Limb (tissue), 2 donors: ENCODE results near the gene RNGTT.
"Not testable (repeated sequence)": the region's sequence is repeated elsewhere in the genome, so short reads cannot be mapped to it uniquely, and the experiment has no call there.

Source experiments
- DNase-seq, 2 donors: peaks; one replicate each; pipeline ENCODE4 v3.0.0-alpha.2; 2016; ENCODE audit errors: extremely low spot score in 2 of 2

Gene RNGTT

DNA sequence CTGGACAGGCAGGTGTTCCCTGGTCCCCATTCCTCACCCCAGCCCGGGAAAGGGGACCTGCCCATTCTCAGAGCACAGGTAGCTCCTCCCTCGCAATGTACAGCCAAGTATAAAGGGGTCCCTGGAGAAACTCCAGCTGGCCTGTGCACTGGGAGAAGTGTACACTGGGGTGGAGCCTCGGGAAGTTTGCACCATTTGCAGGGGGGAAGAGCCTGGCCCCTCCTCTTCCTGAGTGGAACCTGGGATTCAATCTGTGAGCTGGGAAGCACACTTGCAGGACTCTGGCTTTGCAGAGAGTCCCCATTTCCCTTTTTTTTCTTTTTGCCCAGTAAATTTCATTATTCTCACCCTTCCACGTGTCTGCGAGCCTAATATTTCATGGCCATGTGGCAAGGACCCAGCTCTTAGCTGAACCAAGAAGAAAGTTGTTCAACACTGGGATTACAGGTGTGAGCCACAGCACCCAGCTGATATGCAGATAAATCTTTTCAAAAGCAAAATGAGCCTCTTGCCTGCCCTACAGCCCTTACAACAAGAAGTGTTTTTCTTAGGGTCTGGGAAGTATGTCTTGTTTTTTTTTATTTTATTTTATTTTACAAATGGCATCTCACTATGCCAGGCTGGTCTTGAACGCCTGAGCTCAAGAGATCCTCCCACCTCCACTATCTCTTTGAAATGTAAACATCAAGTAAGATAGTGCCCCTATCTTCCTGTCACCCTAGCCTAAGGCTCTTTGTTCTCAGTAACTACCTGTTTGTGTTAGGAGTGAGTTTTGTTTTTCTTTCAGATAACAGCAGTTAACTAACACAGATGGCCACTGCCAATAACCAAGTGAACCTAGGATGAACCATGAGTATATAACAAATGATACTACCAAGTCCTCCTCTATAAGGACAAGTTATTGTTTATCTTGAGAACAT is 9.3 kb upstream of the RNGTT start:
- DNase-seq = no peak

DNA sequence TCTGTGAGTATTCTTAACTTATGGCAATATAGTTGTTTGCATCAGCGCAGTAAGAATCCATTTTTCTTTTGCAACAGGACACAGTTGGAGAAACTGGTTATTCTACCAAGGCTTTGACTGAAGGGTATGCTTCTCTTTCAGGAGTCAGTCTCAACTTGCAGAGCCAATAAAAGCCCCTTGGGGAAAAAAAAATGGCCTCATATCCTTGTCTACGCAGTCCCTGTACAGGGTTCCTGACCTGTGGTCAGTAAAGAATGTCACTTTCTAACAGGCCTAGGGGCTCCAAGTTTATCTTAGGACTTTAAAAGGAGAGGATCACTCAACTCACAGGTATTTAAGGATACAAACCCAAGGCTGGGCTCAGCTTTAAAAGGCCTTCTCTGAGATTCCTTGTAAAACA is 6.9 kb upstream of the RNGTT start:
- DNase-seq = no peak

DNA sequence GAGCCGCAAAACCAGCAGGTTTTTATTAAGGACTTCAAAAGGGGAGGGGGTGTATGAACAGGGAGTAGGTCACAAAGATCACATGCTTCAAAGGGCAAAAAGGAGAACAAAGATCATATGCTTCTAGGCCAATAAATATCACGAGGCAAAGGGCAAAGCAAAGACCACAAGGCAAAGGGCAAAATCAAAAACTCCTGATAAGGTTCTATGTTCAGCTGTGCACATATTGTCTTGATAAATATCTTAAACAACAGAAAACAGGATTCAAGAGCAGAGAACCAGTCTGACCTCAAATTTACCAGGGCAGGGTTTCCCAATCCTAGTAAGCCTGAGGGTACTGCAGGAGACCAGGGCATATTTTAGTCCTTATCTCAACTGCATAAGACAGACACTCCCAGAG is 5.8 kb upstream of the RNGTT start:
- not testable (repeated sequence) for DNase-seq

DNA sequence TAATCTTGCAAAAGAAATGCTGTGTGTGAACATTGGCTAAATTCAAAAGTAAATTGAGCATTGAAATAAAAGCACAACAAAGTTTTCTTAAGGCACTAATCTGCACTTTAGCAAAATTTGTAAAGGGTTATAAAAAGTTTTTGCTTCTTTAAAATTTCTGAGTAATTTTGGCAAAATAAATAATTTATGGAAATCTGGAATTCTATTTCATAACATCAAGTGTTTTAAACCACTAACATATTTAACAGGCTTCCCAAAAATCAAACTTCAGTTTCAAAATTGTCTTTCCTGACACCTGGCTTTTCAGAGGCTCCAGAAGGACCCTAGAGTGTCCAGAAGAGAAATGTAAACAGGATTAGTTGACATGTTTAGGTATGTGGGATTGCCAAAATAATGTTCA is 4.5 kb upstream of the RNGTT start:
- DNase-seq = no peak

DNA sequence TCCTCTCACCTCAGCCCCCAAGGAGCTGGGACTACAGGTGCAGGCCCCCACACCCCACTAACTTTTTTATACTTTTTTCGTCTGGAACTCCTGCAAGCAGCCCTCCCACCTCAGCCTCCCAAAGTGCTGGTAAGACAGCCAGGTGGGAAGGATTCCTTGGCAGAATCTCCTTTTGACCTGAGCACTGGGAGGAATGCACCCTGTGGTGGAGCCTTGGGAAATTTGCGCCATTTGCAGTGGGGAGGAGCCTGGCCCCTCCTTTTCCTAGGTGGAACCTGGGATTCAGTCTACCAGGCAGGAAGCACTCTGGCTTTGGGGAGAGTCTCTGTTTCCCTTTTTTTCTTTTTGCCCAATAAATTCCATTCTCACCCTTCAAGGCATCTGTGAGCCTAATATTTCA is 2.3 kb upstream of the RNGTT start:
- DNase-seq = no peak

DNA sequence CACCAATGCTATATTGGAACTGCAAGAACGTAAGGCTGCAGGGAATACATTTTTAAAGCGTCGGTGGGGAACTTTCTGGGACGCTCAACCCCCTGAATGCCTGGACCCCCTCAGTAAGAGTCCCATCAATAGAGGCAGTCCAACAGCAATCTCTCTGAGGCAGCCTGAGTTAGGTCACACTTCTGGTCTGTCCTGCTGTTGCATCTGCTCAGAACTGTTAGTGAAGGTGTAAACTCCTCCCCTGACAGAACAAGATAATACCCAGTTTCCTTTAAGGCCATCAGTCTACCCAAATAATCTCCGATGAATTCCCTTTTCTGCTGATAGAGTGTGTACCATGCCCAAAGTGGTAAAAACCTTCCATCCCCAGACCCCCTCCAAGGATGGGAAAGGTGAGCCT is 1.1 kb upstream of the RNGTT start:
- DNase-seq = no peak

DNA sequence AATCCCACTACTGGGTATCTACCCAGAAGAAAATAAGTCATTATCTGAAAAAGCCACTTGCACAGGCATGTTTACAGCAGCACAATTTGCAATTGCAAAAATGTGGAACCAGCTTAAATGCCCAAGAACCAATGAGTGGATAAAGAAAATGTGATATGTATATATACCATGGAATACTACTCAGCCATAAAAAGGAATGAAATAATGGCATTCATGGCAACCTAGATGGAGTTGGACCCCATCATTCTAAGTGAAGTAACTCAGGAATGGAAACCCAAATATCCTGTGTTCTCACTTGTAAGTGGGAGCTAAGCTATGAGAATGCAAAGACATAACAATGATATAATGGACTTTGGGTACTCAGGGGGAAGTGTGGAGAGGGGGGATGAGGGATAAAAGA is 4.6 kb downstream of the RNGTT start:
- no peak for DNase-seq

DNA sequence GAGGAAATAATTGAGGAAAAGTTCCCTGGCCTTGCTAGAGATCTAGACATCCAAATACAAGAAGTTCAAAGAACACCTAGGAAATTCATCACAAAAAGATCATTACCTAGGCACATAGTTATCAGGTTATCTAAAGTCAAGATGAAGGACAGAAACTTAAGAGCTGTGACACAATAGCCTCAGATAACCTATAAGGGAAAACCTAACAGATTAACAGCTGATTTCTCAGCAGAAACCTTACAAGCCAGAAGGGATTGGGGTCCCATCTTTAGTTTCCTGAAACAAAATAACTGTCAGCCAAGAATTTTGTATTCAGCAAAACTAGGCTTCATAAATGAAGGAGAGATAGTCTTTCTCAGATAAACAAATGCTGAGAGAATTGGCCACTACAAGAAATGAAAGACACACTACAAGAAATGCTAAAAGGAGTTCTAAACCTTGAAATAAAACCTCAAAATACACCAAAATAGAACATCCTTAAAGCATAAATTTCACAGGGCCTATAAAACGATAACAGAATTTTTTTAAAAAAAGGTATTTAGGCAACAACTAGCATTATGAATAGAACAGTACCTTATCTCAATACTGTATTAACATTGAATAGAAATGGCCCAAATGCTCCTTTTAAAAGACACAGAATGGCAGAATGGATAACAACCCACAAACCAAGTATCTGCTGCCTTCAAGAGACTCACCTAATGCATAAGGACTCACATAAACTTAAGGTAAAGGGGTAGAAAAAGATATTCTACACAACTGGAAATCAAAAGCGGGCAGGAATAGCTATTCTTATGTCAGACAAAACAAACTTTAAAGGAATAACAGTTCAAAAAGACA is 9.7 kb downstream of the RNGTT start:
- no peak for DNase-seq

DNA sequence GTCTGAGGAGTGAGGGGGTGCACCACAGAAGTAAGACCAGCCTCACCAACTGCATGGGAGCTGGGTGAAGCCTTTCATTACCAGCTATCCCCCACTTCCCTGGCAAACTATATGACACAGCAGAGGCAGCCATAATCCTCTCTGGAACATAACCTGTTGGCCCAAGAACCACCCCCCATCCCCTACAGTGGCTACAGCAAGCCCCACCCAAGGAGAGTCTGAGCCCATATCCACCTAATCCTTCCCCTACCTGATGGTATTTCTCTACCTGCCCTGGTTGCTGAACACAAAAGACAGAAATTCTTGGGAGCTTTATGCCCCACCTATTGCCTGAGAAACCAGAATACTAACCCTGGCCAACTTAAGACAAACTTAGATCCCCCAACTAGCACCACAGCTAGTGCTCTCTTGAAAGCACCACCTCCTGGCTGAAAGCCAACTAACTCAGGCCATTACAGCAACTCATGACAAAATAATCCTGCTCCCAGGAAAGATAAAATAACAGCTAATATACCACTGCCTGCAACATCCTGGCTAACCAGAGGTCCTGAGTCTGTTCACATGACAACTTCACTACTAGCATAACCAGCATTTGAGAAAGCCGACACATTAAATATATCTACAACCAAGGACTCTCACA is 11.2 kb downstream of the RNGTT start:
- no peak for DNase-seq

DNA sequence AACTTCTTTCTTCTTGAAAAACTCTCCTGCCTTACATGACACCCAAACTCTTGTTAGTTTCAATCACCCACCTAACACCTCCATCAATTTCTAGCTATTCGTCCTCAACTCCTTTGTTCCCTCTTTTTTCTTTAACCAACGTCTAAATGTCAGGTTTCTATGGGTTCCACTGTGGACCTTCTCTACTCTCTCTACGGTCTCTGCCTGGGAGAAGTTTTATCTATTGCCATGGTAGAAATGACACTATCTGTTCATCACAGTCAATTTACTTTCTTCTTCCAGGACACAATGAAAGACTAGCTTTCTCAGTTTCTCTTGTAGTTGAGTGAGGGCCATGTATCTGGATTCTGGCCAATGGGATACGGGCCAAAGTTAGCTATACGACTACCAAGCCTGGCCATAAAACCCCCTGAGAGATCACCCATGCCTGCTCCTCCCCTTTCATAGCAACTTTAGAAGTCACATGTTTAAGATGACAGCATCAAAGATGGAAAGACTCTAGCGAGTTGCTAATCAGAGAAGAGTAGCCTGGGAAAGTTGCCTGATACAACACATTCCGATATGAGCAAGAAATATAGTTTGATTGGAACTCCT is 17.9 kb downstream of the RNGTT start:
- no peak for DNase-seq

DNA sequence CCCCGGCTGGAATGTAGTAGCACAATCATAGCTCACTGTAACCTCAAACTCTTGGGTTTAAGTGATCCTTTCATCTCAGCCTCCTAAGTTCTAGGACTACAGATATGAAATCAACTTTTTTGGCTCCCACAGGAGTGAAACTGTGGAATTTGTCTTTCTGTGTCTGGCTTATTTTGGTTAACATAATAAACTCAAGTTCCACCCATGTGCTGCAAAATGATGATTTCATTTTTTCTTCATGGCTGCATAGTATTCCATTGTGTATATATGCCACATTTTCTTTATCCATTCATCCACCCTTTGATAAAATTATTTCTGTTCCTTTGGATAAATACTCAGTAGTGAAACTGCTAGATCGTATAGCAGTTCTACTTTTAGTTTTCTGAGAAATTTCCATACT is 29.9 kb downstream of the RNGTT start:
- DNase-seq = no peak

DNA sequence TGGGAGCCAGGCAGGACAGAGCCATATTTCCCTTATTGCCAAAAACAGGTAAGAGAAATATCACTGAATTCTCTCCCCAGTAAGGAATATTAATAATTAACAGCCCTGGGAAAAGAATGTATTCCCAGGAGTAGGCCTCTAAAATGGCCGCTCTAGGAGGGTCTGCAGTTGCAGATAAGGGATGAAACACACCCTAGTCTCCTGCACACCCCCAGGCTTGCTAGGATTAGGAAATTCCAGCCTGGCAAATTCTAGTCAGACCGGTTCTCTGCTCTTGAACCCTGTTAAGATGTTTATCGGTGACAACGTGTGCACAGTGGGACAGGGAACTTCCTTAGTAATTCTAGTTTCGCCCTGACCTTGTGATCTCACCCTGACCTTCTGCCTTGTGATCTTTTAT is 31.4 kb downstream of the RNGTT start:
- DNase-seq = not testable (repeated sequence)

DNA sequence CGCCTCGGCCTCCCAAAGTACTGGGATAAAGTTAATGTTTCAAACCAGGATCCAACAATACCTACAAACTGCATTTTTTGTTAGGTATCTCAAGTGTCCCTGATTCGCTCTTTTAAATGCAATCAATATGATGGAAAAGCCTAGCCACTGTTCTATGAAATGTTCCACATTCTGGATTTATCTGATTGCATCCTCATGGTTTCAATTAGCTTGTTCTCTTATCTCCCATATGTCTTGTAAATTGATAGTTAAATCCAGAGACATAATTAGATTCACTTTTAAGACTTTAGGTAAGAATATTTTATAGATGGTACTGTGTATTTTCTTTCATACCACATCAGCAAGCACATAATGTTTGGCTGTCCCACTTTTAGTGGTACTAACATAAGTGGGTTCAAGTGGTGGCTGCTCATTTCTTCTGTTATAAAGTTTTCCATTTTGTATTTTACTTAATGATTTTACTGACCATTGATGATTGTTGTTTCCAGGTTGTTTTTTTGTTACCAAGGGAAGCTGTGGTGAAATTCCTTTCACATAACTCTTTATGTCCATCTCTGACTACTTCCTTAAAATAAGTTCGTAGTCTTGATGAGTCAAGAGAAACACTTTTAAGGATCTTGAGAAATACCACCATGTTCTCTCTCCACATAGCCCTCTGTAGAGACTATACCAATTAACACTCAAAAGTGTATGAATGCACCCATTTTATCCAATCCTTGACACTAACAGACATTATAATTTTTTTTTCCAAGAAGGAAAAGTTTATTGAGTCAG is 40.5 kb downstream of the RNGTT start:
- DNase-seq = no peak

DNA sequence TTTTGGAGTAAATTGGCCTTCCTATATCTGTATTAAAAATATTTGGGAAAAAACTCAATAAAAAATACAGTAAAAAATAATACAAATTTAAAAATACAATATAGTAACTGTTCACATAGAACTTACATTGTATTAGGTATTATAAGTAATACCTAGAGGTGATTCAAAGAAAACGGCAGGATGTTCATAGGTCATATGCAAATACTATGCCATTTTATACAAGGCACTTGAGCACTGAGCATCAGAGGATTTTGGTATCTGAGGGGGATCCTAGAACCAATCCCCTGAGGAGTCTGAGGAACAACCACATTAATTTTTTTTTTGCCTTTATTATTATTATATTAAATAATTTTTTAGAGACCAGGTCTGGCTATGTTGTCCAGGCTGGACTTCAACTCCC is 41.7 kb downstream of the RNGTT start:
- no peak for DNase-seq

DNA sequence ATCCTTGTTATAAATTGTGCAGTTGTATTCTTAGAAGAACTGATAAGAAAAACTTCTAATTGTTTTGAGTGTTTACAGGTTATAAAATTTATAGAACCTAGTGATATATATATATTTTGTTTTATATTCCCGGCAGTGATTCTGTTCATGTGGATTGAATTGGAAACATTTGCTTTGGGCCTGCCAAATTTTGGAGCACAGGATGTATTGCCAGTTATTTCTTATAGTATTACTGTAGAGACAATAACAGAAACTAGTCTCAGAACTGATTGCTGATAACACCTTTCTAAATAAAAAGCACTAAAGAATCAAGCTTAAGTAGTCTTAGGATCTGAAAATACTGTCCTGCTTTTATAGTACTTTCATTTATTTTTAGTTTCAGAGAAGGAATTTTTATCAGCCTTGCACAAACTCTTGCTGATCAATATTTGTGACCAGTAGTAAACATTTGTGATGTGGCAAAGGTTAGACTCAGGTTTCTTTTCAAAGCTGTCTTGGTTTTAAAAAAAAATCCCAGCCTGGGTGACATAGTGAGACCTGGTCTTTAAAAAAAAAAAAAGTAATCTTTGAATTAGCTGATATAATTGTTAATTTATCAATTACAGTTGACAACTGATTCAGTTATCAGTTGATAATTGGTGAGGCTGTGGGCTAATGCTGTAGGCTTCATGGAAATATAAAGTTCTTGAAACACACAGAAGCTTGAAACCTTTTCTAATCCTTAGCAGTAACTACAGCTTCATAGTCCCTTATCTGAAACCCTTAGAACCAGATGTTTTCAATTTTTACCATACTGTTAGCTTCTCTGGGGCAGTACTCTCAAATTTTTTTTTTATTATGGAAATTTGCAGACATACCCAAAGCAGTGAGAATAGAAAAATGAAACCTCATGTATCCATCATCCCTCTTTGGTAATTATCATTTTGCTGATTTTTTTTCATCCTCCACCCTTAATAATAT is 42.4 kb downstream of the RNGTT start:
- peak in 1 of 2 donors; percentile 9 for DNase-seq

DNA sequence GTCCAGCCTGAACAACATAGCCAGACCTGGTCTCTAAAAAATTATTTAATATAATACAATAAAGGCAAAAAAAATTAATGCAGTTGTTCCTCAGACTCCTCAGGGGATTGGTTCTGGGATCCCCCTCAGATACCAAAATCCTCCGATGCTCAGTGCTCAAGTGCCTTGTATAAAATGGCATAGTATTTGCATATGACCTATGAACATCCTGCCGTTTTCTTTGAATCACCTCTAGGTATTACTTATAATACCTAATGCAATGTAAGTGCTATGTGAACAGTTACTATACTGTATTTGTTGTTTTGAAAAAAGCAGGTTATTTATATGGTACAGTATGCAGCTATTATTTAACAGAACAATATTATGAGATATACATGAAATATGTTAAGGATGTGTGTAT is 43.3 kb downstream of the RNGTT start:
- no peak for DNase-seq

DNA sequence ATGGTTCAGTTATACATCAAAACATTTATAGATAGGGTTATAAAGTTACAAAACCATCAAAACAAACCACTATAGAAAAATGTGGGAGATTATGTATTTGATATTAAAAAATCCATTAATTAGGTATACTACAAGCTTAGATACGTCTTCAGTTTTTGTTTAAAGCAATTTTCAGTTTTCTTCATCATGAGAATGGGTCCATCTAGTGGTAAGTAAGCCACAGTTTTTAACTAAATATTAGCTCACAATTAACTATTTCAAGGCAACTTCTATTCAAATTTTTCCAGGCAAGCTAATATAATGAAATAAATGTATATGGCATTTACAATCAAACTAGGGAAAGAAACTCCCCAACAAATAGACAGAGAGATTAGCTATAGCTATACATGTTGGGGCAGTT is 44.4 kb downstream of the RNGTT start:
- no peak for DNase-seq

DNA sequence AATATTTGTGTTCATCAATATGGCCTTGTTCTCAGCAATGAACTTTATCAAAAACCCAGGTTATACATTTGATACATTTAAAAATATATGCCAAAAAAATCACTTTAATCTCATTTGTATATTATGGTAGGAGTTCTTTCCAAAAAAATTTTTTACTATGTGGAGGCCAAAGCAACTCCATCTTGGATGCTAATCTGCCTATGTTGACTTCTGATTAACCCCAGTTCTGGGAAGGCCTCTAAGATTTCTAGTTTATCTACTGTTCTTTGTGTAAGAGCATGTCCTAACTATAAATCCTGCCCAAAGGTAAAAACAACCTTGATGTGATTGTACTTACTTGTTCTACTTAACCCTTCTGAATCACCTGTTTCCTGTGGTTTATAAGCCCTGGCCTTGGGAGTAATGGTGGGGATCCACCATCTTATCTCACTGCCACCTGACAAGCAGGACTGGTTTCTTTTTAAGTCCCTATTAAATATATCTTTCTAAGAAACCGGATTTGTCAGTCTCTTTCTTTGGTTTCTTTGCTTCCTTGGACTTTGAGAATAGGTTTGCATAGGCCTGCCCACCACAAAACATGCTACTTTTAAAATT is 46.7 kb downstream of the RNGTT start:
- no peak for DNase-seq

DNA sequence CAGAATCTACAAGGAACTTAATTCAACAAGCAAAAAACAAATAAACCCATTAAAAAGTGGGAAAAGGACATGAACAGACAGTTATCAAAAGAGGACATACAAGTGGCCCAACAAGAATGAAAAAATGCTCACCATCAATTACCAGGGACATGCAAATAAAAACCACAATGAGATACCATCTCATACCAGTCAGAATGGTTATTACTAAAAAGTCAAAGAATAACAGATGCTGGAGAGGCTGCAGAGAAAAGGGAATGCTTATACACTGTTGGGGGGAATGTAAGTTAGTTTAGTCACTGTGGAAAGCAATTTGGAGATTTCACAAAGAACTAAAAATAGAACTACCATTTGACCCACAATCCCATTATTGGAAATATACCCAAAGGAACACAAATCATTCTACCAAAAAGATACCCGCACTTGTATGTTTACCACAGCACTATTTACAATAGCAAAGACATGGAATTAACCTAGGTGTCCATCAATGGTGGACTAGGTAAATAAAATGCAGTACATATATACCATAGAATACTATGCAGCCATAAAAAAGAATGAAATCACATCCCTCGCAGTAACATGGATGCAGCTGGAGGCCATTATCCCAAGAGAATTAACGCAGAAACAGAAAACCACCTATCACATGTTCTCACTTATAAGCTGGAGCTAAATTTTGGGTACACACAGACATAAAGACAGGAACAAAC is 48.4 kb downstream of the RNGTT start:
- DNase-seq = no peak
